IPS-18a (cell line): Measurements from ENCODE around the gene TMCC3.
A peak's percentile ranks its signal among the peaks of the same experiment; 100 is the strongest.

Experiments
- H3K27ac ChIP-seq: one replicate; pipeline ENCODE4 v1.5.1; 2013; ENCODE audit warnings: low read length
- H3K27me3 ChIP-seq: one replicate; pipeline ENCODE4 v1.6.1; 2013; ENCODE audit warnings: mild to moderate bottlenecking, low read length; ENCODE audit not compliant: control insufficient read depth, insufficient read depth
- H3K36me3 ChIP-seq: one replicate; pipeline ENCODE4 v1.6.1; 2013; ENCODE audit warnings: low read depth, low read length; ENCODE audit not compliant: control insufficient read depth
- H3K4me1 ChIP-seq: one replicate; pipeline ENCODE4 v1.6.1; 2013; ENCODE audit warnings: low read depth, low read length; ENCODE audit not compliant: control insufficient read depth
- H3K4me3 ChIP-seq: one replicate; pipeline ENCODE4 v1.5.1; 2013; ENCODE audit warnings: low read length
- H3K9ac ChIP-seq: one replicate; pipeline ENCODE4 v1.6.1; 2013; ENCODE audit warnings: mild to moderate bottlenecking, low read length, moderate library complexity
- H3K9me3 ChIP-seq: one replicate; pipeline ENCODE4 v1.6.1; 2013; ENCODE audit warnings: low read depth, low read length; ENCODE audit not compliant: control insufficient read depth

TMCC3 gene

GRCh38 chr12:94670075-94670474 is 19.7 kb upstream of the TMCC3 start:
- no peaks in the 10 kb centered on the region for H3K27me3 ChIP-seq
- no peaks in the 10 kb centered on the region for H3K4me1 ChIP-seq
- no peaks in the 10 kb centered on the region for H3K9me3 ChIP-seq
- no peak overlapping the region for H3K27ac ChIP-seq
- H3K4me3 ChIP-seq, result no peak overlapping the region
- H3K9ac ChIP-seq, result no peak overlapping the region
- H3K36me3 ChIP-seq, result no peaks in the 10 kb centered on the region

- Histone ChIP-seq H3K27me3 (no peaks in the 10 kb centered on the region), H3K4me1 (no peaks in the 10 kb centered on the region), H3K9me3 (no peaks in the 10 kb centered on the region), H3K4me3 (no peak overlapping the region), H3K27ac (no peak overlapping the region), H3K36me3 (no peaks in the 10 kb centered on the region), H3K9ac (no peak overlapping the region)
These were observed 16.7 kb upstream of the TMCC3 start for GRCh38 chr12:94667031-94667540.

- no peaks in the 10 kb centered on the region for H3K36me3 ChIP-seq
- H3K27me3 ChIP-seq, result no peaks in the 10 kb centered on the region
- no peak overlapping the region for H3K27ac ChIP-seq
- no peak overlapping the region for H3K4me3 ChIP-seq
- H3K4me1 ChIP-seq, result no peaks in the 10 kb centered on the region
- no peak overlapping the region for H3K9ac ChIP-seq
- H3K9me3 ChIP-seq, result no peaks in the 10 kb centered on the region
These were observed 15.8 kb upstream of the TMCC3 start for GRCh38 chr12:94666158-94666557.

GRCh38 chr12:94663702-94664101 is 13.3 kb upstream of the TMCC3 start:
- Histone ChIP-seq H3K4me1 (peaks cover 6% of the 10 kb centered on the region), H3K4me3 (no peak overlapping the region), H3K9me3 (no peaks in the 10 kb centered on the region), H3K27ac (no peak overlapping the region), H3K27me3 (no peaks in the 10 kb centered on the region), H3K9ac (no peak overlapping the region), H3K36me3 (no peaks in the 10 kb centered on the region)

- no peaks in the 10 kb centered on the region for H3K9me3 ChIP-seq
- peaks cover 9% of the 10 kb centered on the region for H3K4me1 ChIP-seq
- H3K27ac ChIP-seq, result no peak overlapping the region
- no peak overlapping the region for H3K4me3 ChIP-seq
- H3K9ac ChIP-seq, result no peak overlapping the region
- no peaks in the 10 kb centered on the region for H3K27me3 ChIP-seq
- no peaks in the 10 kb centered on the region for H3K36me3 ChIP-seq
These were observed 12.7 kb upstream of the TMCC3 start for GRCh38 chr12:94663071-94663470.

GRCh38 chr12:94660436-94660835 is 10.1 kb upstream of the TMCC3 start:
- H3K27me3 ChIP-seq, result no peaks in the 10 kb centered on the region
- no peak overlapping the region for H3K9ac ChIP-seq
- no peak overlapping the region for H3K27ac ChIP-seq
- H3K9me3 ChIP-seq, result no peaks in the 10 kb centered on the region
- H3K4me1 ChIP-seq, result peaks cover 9% of the 10 kb centered on the region
- H3K4me3 ChIP-seq, result no peak overlapping the region
- no peaks in the 10 kb centered on the region for H3K36me3 ChIP-seq

- Histone ChIP-seq H3K9ac (no peak overlapping the region), H3K27me3 (no peaks in the 10 kb centered on the region), H3K4me1 (peaks cover 9% of the 10 kb centered on the region), H3K27ac (no peak overlapping the region), H3K36me3 (no peaks in the 10 kb centered on the region), H3K9me3 (no peaks in the 10 kb centered on the region), H3K4me3 (no peak overlapping the region)
These were observed 9.1 kb upstream of the TMCC3 start for GRCh38 chr12:94659346-94659930.

GRCh38 chr12:94658931-94659330 is 8.6 kb upstream of the TMCC3 start:
- no peaks in the 10 kb centered on the region for H3K27me3 ChIP-seq
- H3K9ac ChIP-seq, result no peak overlapping the region

GRCh38 chr12:94656556-94656955 is 6.2 kb upstream of the TMCC3 start:
- H3K9ac ChIP-seq, result no peak overlapping the region
- H3K27ac ChIP-seq, result no peak overlapping the region
- no peaks in the 10 kb centered on the region for H3K9me3 ChIP-seq
- H3K27me3 ChIP-seq, result no peaks in the 10 kb centered on the region
- H3K4me1 ChIP-seq, result peaks cover 9% of the 10 kb centered on the region
- no peak overlapping the region for H3K4me3 ChIP-seq
- H3K36me3 ChIP-seq, result no peaks in the 10 kb centered on the region

More at GRCh38 chr12:94658931-94659330, 8.6 kb upstream of the TMCC3 start:
- H3K36me3 ChIP-seq, result no peaks in the 10 kb centered on the region
- H3K4me3 ChIP-seq, result no peak overlapping the region
- no peaks in the 10 kb centered on the region for H3K9me3 ChIP-seq
- H3K27ac ChIP-seq, result no peak overlapping the region
- peaks cover 9% of the 10 kb centered on the region for H3K4me1 ChIP-seq

- Histone ChIP-seq H3K9ac (peak overlapping the region; percentile 11), H3K4me1 (peaks cover 4% of the 10 kb centered on the region)
These were observed 811 bp downstream of the TMCC3 start for GRCh38 chr12:94649349-94650142.

GRCh38 chr12:94648578-94648977 is 1.8 kb downstream of the TMCC3 start:
- no peak overlapping the region for H3K9ac ChIP-seq
- peaks cover 25% of the 10 kb centered on the region for H3K27me3 ChIP-seq
- no peaks in the 10 kb centered on the region for H3K36me3 ChIP-seq
- H3K4me3 ChIP-seq, result no peak overlapping the region
- no peaks in the 10 kb centered on the region for H3K9me3 ChIP-seq
- no peak overlapping the region for H3K27ac ChIP-seq
- H3K4me1 ChIP-seq, result peaks cover 4% of the 10 kb centered on the region

More at GRCh38 chr12:94649349-94650142, 811 bp downstream of the TMCC3 start:
- Histone ChIP-seq H3K36me3 (no peaks in the 10 kb centered on the region), H3K27ac (no peak overlapping the region), H3K9me3 (no peaks in the 10 kb centered on the region), H3K27me3 (peaks cover 25% of the 10 kb centered on the region), H3K4me3 (peak overlapping the region; percentile 73)
